ENCODE measurements around the gene MDM2. TPM values are rescaled to one million over a fixed set of nuclear protein-coding genes. Genes with fewer than 3 reads are reported as not detected.
A peak's percentile ranks its signal among the peaks of the same experiment; 100 is the strongest.

The MDM2 gene
- total RNA-seq, 1 donor from 2014 or later, result 303 TPM

- intact Hi-C loops (cut with micrococcal nuclease), result no loop called here
Observed at GRCh38 chr12:68772714-68773113, 35.3 kb upstream of the MDM2 start.

DNA sequence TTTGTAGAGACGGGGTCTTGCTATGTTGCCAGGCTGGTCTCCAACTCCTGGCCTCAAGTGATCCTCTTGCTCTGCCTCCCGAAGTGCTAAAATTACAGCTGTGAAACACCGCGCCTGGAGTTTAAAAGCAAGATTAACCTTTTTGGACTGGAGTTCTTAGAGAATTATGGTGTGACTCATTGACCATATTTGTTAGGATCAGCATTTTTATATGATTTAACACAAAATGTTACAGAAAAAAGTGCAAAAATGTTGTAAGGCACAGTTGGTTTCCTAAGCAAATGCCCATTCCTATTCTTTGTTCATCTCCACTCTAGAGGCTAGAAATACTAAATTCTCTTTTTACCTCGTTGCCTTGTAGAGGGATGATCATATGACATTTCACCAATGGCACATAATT lies 34.4 kb upstream of the MDM2 start:
- Mint-ChIP-seq H3K27me3 (ENCODE audit: insufficient read depth) (no peaks in the 10 kb centered on the region), H3K27ac (no peak overlapping the region), H3K9me3 (no peaks in the 10 kb centered on the region), H3K36me3 (ENCODE audit: low read depth) (peaks cover 5% of the 10 kb centered on the region), H3K4me3 (no peak overlapping the region), H3K4me1 (ENCODE audit: low read depth) (peaks cover 12% of the 10 kb centered on the region)
- intact Hi-C loops (cut with micrococcal nuclease), result no loop called here
- no peak for DNase-seq (ENCODE audit: low spot score)

More at GRCh38 chr12:68772714-68773113, 35.3 kb upstream of the MDM2 start:
- Mint-ChIP-seq H3K27me3 (ENCODE audit: insufficient read depth) (no peaks in the 10 kb centered on the region), H3K9me3 (no peaks in the 10 kb centered on the region), H3K4me3 (peak overlapping the region; percentile 40), H3K36me3 (ENCODE audit: low read depth) (peaks cover 5% of the 10 kb centered on the region), H3K27ac (no peak overlapping the region), H3K4me1 (ENCODE audit: low read depth) (peaks cover 12% of the 10 kb centered on the region)
- DNase-seq (ENCODE audit: low spot score), result no peak

DNA sequence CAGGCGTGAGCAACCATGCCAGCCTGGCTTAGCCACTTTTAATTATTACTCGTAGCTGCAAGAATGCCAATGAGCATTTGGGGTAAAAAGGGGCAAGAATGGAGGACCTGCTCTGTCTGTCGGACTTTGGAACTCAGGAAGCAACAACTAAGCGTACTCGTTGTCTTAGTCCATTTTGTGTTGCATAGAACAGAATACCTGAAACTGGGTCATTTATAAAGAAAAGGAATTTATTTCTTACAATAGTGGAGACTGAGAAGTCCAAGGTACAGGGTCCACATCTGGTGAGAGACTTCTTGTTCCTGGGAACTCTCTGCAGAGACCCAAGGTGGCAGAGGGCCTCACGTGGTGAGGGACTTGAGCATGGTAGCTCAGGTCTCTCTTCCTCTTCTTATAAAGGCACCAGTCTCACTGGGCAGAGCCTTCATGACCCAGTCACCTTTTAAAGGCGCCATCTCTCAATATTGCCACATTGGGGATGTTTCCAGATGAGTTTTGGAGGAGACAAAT lies 32.8 kb upstream of the MDM2 start:
- DNase-seq (ENCODE audit: low spot score), result no peak
- Mint-ChIP-seq H3K4me3 (no peak overlapping the region), H3K36me3 (ENCODE audit: low read depth) (peaks cover 1% of the 10 kb centered on the region), H3K27me3 (ENCODE audit: insufficient read depth) (no peaks in the 10 kb centered on the region), H3K27ac (no peak overlapping the region), H3K9me3 (no peaks in the 10 kb centered on the region), H3K4me1 (ENCODE audit: low read depth) (peaks cover 12% of the 10 kb centered on the region)
- intact Hi-C loops (cut with micrococcal nuclease), result no loop called here

DNA sequence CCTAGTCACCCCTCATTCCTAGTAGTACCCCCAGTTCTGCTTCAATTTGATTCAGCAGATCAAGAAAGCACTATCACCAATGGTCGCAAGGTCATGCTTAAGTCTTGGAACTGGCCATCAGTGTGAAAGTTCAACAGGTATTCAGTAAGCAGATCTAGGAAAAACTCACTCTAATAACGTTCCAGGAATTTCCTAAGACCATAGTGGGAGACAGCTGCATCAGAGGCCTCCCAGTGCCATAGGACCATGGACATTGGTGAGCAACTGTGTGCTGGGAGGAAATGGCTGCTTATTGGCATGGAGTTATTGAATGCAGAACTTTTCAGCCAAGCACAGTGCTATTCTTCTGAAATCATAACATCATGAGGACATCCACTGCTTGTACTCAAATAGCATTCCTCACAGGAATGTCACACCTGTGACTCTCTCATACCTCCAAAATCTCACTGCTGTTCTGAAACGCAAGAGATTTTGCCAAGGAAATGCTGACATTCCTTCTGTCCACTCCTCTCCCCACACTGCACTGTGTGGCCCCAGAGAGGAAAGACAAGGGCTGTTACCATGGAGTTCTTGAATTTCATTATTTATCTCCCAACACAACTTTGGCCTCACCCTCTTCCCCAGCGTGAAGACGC lies 30.9 kb upstream of the MDM2 start:
- H3K9me3 Mint-ChIP-seq, result no peaks in the 10 kb centered on the region
- no peak overlapping the region for H3K27ac Mint-ChIP-seq
- peaks cover 12% of the 10 kb centered on the region for H3K4me1 Mint-ChIP-seq (ENCODE audit: low read depth)
- no peak overlapping the region for H3K4me3 Mint-ChIP-seq
- no peaks in the 10 kb centered on the region for H3K36me3 Mint-ChIP-seq (ENCODE audit: low read depth)
- no peaks in the 10 kb centered on the region for H3K27me3 Mint-ChIP-seq (ENCODE audit: insufficient read depth)
- DNase-seq (ENCODE audit: low spot score), result no peak
- intact Hi-C loops (cut with micrococcal nuclease), result no loop called here

DNA sequence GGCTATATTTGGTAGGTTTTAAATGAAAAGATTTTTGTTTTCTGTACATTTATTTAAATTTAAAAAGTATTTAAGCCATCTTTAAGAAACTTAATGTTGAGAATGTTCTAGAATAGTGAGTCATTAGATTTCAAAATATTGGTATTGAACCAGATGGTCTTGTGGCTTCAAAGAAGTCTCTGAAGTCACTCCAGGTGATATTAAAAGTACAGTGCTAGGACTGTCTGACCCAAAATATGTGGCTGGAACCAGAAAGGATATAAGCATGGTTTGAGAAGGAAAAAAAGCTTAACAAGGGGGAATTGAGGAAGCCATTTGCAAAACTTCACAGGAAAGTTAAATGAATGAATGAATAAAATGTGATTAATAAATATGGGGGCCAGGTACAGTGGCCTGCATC lies 28.7 kb upstream of the MDM2 start:
- DNase-seq (ENCODE audit: low spot score), result no peak
- H3K27me3 Mint-ChIP-seq (ENCODE audit: insufficient read depth), result no peaks in the 10 kb centered on the region
- no peaks in the 10 kb centered on the region for H3K36me3 Mint-ChIP-seq (ENCODE audit: low read depth)
- intact Hi-C loops (cut with micrococcal nuclease), result no loop called here
- H3K4me1 Mint-ChIP-seq (ENCODE audit: low read depth), result no peaks in the 10 kb centered on the region
- no peak overlapping the region for H3K27ac Mint-ChIP-seq
- H3K9me3 Mint-ChIP-seq, result no peaks in the 10 kb centered on the region
- H3K4me3 Mint-ChIP-seq, result no peak overlapping the region

- intact Hi-C loops (cut with micrococcal nuclease), result no loop called here
- DNase-seq (ENCODE audit: low spot score), result no peak
- Mint-ChIP-seq H3K27ac (no peak overlapping the region), H3K36me3 (ENCODE audit: low read depth) (no peaks in the 10 kb centered on the region), H3K4me3 (no peak overlapping the region), H3K4me1 (ENCODE audit: low read depth) (no peaks in the 10 kb centered on the region), H3K27me3 (ENCODE audit: insufficient read depth) (no peaks in the 10 kb centered on the region), H3K9me3 (no peaks in the 10 kb centered on the region)
Observed at GRCh38 chr12:68780731-68781130, 27.2 kb upstream of the MDM2 start.

DNA sequence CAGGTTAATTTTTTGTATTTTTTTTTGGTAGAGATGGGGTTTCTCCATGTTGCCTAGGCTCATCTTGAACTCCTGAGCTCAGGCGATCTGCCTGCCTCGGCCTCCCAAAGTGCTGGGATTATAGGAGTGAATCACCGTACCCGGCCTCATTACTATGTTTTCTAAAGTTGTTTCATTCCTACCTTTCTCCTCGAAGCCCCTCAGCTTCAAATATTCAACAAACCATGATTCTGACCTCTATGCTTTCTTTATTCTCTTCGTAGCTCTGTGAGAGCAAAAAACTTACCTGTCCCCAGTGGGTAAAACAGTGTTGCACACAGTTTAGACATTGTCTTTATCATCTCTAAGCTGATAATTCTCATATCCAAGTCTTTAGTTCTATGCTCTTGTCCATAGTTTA lies 26.2 kb upstream of the MDM2 start:
- Mint-ChIP-seq H3K36me3 (ENCODE audit: low read depth) (no peaks in the 10 kb centered on the region), H3K27me3 (ENCODE audit: insufficient read depth) (no peaks in the 10 kb centered on the region), H3K27ac (no peak overlapping the region), H3K4me3 (no peak overlapping the region), H3K4me1 (ENCODE audit: low read depth) (no peaks in the 10 kb centered on the region), H3K9me3 (no peaks in the 10 kb centered on the region)
- no peak for DNase-seq (ENCODE audit: low spot score)
- intact Hi-C loops (cut with micrococcal nuclease), result no loop called here

GRCh38 chr12:68784015-68784414 lies 24.0 kb upstream of the MDM2 start:
- Mint-ChIP-seq H3K36me3 (ENCODE audit: low read depth) (no peaks in the 10 kb centered on the region), H3K27me3 (ENCODE audit: insufficient read depth) (no peaks in the 10 kb centered on the region), H3K4me1 (ENCODE audit: low read depth) (peaks cover 6% of the 10 kb centered on the region), H3K9me3 (no peaks in the 10 kb centered on the region), H3K4me3 (no peak overlapping the region), H3K27ac (no peak overlapping the region)
- DNase-seq (ENCODE audit: low spot score), result no peak
- intact Hi-C loops (cut with micrococcal nuclease), result no loop called here

DNA sequence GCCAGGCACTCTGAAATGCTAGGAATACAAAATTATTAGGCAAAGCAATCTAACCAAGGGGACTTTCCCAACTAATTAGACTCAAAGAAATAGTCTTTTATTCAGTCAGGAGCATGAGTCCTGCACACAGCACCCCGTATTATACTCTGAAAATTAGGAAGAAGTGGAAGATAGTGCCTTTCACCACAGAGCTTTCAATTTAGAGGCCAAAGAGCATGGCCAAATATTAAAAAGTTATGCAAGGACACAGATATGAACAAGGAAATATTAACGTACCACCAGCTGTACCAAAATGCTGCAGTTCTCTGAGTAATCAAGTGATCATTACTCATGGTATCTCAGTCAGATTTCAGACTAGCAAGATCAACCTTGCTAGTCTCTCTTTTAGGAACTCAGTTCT lies 22.6 kb upstream of the MDM2 start:
- Mint-ChIP-seq H3K9me3 (no peaks in the 10 kb centered on the region), H3K36me3 (ENCODE audit: low read depth) (no peaks in the 10 kb centered on the region), H3K27me3 (ENCODE audit: insufficient read depth) (no peaks in the 10 kb centered on the region), H3K4me1 (ENCODE audit: low read depth) (peaks cover 6% of the 10 kb centered on the region), H3K4me3 (no peak overlapping the region), H3K27ac (no peak overlapping the region)
- intact Hi-C loops (cut with micrococcal nuclease), result no loop called here
- DNase-seq (ENCODE audit: low spot score), result no peak

- H3K4me1 Mint-ChIP-seq (ENCODE audit: low read depth), result peaks cover 6% of the 10 kb centered on the region
- no peaks in the 10 kb centered on the region for H3K9me3 Mint-ChIP-seq
- no peak overlapping the region for H3K27ac Mint-ChIP-seq
- no peaks in the 10 kb centered on the region for H3K27me3 Mint-ChIP-seq (ENCODE audit: insufficient read depth)
- H3K4me3 Mint-ChIP-seq, result no peak overlapping the region
- intact Hi-C loops (cut with micrococcal nuclease), result no loop called here
- H3K36me3 Mint-ChIP-seq (ENCODE audit: low read depth), result no peaks in the 10 kb centered on the region
- DNase-seq (ENCODE audit: low spot score), result no peak
Observed at GRCh38 chr12:68785823-68786222, 22.2 kb upstream of the MDM2 start.

DNA sequence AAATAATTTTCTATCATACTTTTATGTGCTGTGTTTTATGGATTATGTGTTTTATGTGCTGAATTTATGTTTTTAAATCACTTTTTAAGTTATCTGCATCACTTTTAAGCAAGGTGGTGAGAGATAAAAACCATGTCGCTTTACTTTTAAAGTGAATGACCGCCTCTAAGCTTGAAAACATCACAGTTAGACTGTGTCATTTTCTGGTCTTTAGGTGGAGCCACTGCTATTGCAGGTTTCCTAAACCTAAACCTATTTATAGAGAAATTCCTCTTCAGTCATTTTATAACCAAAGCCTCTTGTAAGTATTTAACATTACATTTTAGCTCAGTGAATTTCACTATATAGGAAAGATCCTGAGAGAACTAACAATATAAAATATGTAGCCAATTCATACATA lies 21.0 kb upstream of the MDM2 start:
- H3K36me3 Mint-ChIP-seq (ENCODE audit: low read depth), result no peaks in the 10 kb centered on the region
- no peak overlapping the region for H3K27ac Mint-ChIP-seq
- H3K4me3 Mint-ChIP-seq, result no peak overlapping the region
- H3K27me3 Mint-ChIP-seq (ENCODE audit: insufficient read depth), result no peaks in the 10 kb centered on the region
- H3K9me3 Mint-ChIP-seq, result no peaks in the 10 kb centered on the region
- intact Hi-C loops (cut with micrococcal nuclease), result no loop called here
- H3K4me1 Mint-ChIP-seq (ENCODE audit: low read depth), result peaks cover 6% of the 10 kb centered on the region
- DNase-seq (ENCODE audit: low spot score), result no peak

GRCh38 chr12:68788554-68789143 lies 19.3 kb upstream of the MDM2 start:
- no peak for DNase-seq (ENCODE audit: low spot score)
- no peak overlapping the region for H3K4me3 Mint-ChIP-seq

DNA sequence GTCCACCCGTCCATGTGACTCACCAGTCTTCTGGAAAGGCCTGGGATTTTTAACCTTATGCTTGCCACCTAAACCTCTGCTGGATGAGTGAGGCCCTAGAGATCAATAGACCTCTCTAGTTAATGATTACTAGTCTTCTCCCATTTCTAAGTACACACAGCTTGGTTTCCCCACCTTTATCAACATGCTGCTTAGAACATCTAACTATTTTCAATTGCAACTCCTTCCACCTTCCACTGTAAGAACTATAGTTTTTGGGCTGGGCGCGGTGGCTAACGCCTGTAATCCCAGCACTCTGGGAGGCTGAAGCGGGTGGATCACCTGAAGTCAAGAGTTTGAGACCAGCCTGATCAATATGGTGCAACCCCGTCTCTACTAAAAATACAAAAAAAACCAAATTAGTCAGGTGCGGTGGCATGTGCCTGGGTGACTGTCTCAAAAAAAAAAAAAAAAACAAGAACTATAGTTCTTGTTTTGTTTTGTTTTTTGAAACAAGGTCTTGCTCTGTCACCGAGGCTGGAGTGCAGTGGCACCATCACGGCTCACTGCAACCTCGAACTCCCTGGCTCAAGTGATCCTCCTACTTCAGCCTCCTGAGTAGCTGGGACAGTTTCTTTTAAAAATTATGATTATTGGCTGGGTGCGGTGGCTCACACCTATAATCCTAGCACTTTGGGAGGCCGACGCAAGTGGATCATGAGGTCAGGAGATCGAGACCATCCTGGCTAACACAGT lies 18.7 kb upstream of the MDM2 start:
- H3K36me3 Mint-ChIP-seq (ENCODE audit: low read depth), result no peaks in the 10 kb centered on the region
- no peaks in the 10 kb centered on the region for H3K9me3 Mint-ChIP-seq
- DNase-seq (ENCODE audit: low spot score), result no peak
- intact Hi-C loops (cut with micrococcal nuclease), result no loop called here
- no peaks in the 10 kb centered on the region for H3K27me3 Mint-ChIP-seq (ENCODE audit: insufficient read depth)
- H3K4me1 Mint-ChIP-seq (ENCODE audit: low read depth), result peaks cover 6% of the 10 kb centered on the region
- H3K27ac Mint-ChIP-seq, result no peak overlapping the region
- no peak overlapping the region for H3K4me3 Mint-ChIP-seq

More at GRCh38 chr12:68788554-68789143, 19.3 kb upstream of the MDM2 start:
- Mint-ChIP-seq H3K9me3 (no peaks in the 10 kb centered on the region), H3K4me1 (ENCODE audit: low read depth) (peaks cover 6% of the 10 kb centered on the region), H3K36me3 (ENCODE audit: low read depth) (no peaks in the 10 kb centered on the region), H3K27ac (no peak overlapping the region), H3K27me3 (ENCODE audit: insufficient read depth) (no peaks in the 10 kb centered on the region)
- intact Hi-C loops (cut with micrococcal nuclease), result no loop called here
